IMR-90 (cell line): ENCODE measurements around the gene RBM34. TPM values are rescaled to one million over a fixed set of nuclear protein-coding genes. Genes with fewer than 3 reads are reported as not detected.

ENCODE experiments used
- ATAC-seq: fragments of 200-7000 bp; cut with Tn5 transposase; 2 replicates; pipeline ENCODE4 v1.9.1; 2020; ENCODE audit warnings: low read depth, mild to moderate bottlenecking, moderate library complexity
- BruUV-seq: library from RNA; stranded (reverse); fragments of 400-500 nt; replicated peaks from 2 replicates; lab custom pipeline; 2021; lab: Mats Ljungman, UMichigan
- CTCF ChIA-PET: fragments of 300-600 bp; formaldehyde crosslinking; extraction: SDS; loops from one replicate; lab custom pipeline; 2021; ENCODE audit warnings: antibody characterized with exemption; lab: Yijun Ruan, JAX
- POLR2A ChIA-PET: fragments of 300-600 bp; sonication (Branson Sonifier 250); formaldehyde crosslinking; loops from one replicate; lab custom pipeline; 2022; ENCODE audit warnings: antibody characterized with exemption; ENCODE audit not compliant: unreplicated experiment; lab: Charles Lee
- DNase-seq: peaks from one replicate; pipeline ENCODE4 v3.0.0; 2013
- H2AFZ ChIP-seq: replicated peaks from 2 replicates; pipeline ENCODE3; 2013; ENCODE audit warnings: low read length, mild to moderate bottlenecking; ENCODE audit not compliant: poor library complexity
- H2AK5ac ChIP-seq: 2 replicates; pipeline ENCODE4 v1.6.1; 2013; ENCODE audit warnings: low read depth, low read length, inconsistent platforms
- H2AK9ac ChIP-seq: replicated peaks from 2 replicates; pipeline ENCODE3; 2013; ENCODE audit warnings: mild to moderate bottlenecking, low read depth, low read length, moderate library complexity; ENCODE audit not compliant: poor library complexity
- H2BK120ac ChIP-seq: 2 replicates; pipeline ENCODE4 v1.6.1; 2013; ENCODE audit warnings: low read depth, low read length, inconsistent platforms
- H2BK15ac ChIP-seq: 3 replicates; pipeline ENCODE4 v1.6.1; 2013; ENCODE audit warnings: low read depth, low read length, inconsistent platforms
- H2BK20ac ChIP-seq: 2 replicates; pipeline ENCODE4 v1.6.1; 2013; ENCODE audit warnings: low read depth, mild to moderate bottlenecking, inconsistent platforms, low read length, moderate library complexity
- H2BK5ac ChIP-seq: 2 replicates; pipeline ENCODE4 v1.6.1; 2013; ENCODE audit warnings: mild to moderate bottlenecking, low read depth, low read length, inconsistent platforms; ENCODE audit not compliant: poor library complexity, severe bottlenecking
- H3K14ac ChIP-seq: replicated peaks from 2 replicates; pipeline ENCODE4 v1.6.1; 2013; ENCODE audit warnings: low read depth, low read length, inconsistent platforms
- H3K18ac ChIP-seq: 2 replicates; pipeline ENCODE4 v1.6.1; 2013; ENCODE audit warnings: low read depth, low read length, control low read depth
- H3K23ac ChIP-seq: 2 replicates; pipeline ENCODE4 v1.6.1; 2013; ENCODE audit warnings: low read depth, low read length, inconsistent platforms
- H3K27ac ChIP-seq: 2 replicates; pipeline ENCODE4 v1.5.1; 2013; ENCODE audit warnings: mild to moderate bottlenecking, control low read depth, low read length; ENCODE audit not compliant: insufficient read depth
- H3K27me3 ChIP-seq: 2 replicates; pipeline ENCODE4 v1.6.1; 2013; ENCODE audit warnings: low read length; ENCODE audit not compliant: control insufficient read depth, insufficient read depth
- H3K36me3 ChIP-seq: 2 replicates; pipeline ENCODE4 v1.6.1; 2013; ENCODE audit warnings: low read length, mixed read lengths; ENCODE audit not compliant: control insufficient read depth, insufficient read depth
- H3K4ac ChIP-seq: 2 replicates; pipeline ENCODE4 v1.6.1; 2013; ENCODE audit warnings: low read depth, low read length, inconsistent platforms
- H3K4me1 ChIP-seq: 2 replicates; pipeline ENCODE4 v1.6.1; 2013; ENCODE audit warnings: low read length, mixed read lengths; ENCODE audit not compliant: control insufficient read depth, insufficient read depth
- H3K4me2 ChIP-seq: 2 replicates; pipeline ENCODE4 v1.6.1; 2013; ENCODE audit warnings: low read depth, mild to moderate bottlenecking, control low read depth, low read length, moderate library complexity
- H3K4me3 ChIP-seq: 2 replicates; pipeline ENCODE4 v1.5.1; 2013; ENCODE audit warnings: low read depth, mild to moderate bottlenecking, control low read depth, low read length, moderate library complexity; ENCODE audit not compliant: insufficient read depth
- H3K56ac ChIP-seq: 2 replicates; pipeline ENCODE4 v1.6.1; 2013; ENCODE audit warnings: low read length, inconsistent platforms; ENCODE audit not compliant: insufficient read depth; ENCODE audit errors: extremely low read depth
- H3K79me1 ChIP-seq, 2 experiments: 2 replicates each; pipeline ENCODE4 v1.6.1; 2013; ENCODE audit warnings: low read length in 2 of 2, inconsistent platforms in 1 of 2, low read depth in 1 of 2
- H3K9ac ChIP-seq: 2 replicates; pipeline ENCODE4 v1.6.1; 2013; ENCODE audit warnings: low read depth, low read length, control low read depth
- H3K9me1 ChIP-seq: 2 replicates; pipeline ENCODE4 v1.6.1; 2013; ENCODE audit warnings: low read length, inconsistent platforms; ENCODE audit not compliant: insufficient read depth
- H3K9me3 ChIP-seq: 2 replicates; pipeline ENCODE4 v1.6.1; 2013; ENCODE audit warnings: low read length; ENCODE audit not compliant: control insufficient read depth, insufficient read depth
- H4K20me1 ChIP-seq: 2 replicates; pipeline ENCODE4 v1.6.1; 2013; ENCODE audit warnings: low read length, inconsistent platforms; ENCODE audit not compliant: insufficient read depth
- H4K5ac ChIP-seq: 2 replicates; pipeline ENCODE4 v1.6.1; 2013; ENCODE audit warnings: mild to moderate bottlenecking, low read depth, low read length, control low read depth
- H4K8ac ChIP-seq, 2 experiments: 2 replicates each; pipeline ENCODE4 v1.6.1; 2013; ENCODE audit warnings: low read depth in 2 of 2, low read length in 2 of 2, control low read depth in 1 of 2, inconsistent platforms in 1 of 2
- H4K91ac ChIP-seq: 2 replicates; pipeline ENCODE4 v1.6.1; 2013; ENCODE audit warnings: low read depth, low read length, inconsistent platforms; ENCODE audit not compliant: insufficient read depth
- ELK1 ChIP-seq: fragments of 150-350 bp; IDR thresholded peaks from 2 replicates; pipeline ENCODE4 v1.6.1; 2016; ENCODE audit warnings: low read depth, mild to moderate bottlenecking, low read length, moderate library complexity, borderline replicate concordance
- MAZ ChIP-seq: IDR thresholded peaks from 2 replicates; pipeline ENCODE4 v1.6.1; 2012; ENCODE audit warnings: low read depth, mild to moderate bottlenecking, low read length, improper control_type of control experiment, moderate library complexity, borderline replicate concordance
- RAD21 ChIP-seq: IDR thresholded peaks from 2 replicates; pipeline ENCODE4 v1.6.1; 2012; ENCODE audit warnings: low read length, improper control_type of control experiment
- RFX5 ChIP-seq: IDR thresholded peaks from 2 replicates; pipeline ENCODE4 v1.8.0; 2012; ENCODE audit warnings: low read depth, mild to moderate bottlenecking, low read length, moderate library complexity
- SMC3 ChIP-seq: fragments of 150-350 bp; IDR thresholded peaks from 2 replicates; pipeline ENCODE4 v1.6.1; 2016; ENCODE audit warnings: low read depth, mild to moderate bottlenecking, antibody characterized with exemption, low read length, moderate library complexity
- WGBS, 2 experiments: methylation state at CpG; one replicate each; pipeline versions ENCODE4 v1.1.5 to v1.1.7; 2013; ENCODE audit warnings: missing lambda C conversion rate in 2 of 2; ENCODE audit not compliant: insufficient read length in 1 of 2; ENCODE audit errors: extremely low coverage in 2 of 2; 5-methylcytosine and 5-hydroxymethylcytosine counted together
- dilution Hi-C: fragments of 300-500 bp; cut with HindIII; formaldehyde crosslinking; loops from one replicate; pipeline ENCODE4 v1.14.3; 2018; ENCODE audit warnings: low sequenced_read_pairs; ENCODE audit not compliant: unreplicated experiment
- in situ Hi-C: fragments of 300-500 bp; cut with MboI; formaldehyde crosslinking; loops from 3 replicates; pipeline ENCODE4 v1.14.3; 2019; ENCODE audit warnings: low sequenced_read_pairs, inconsistent platforms, mixed read lengths
- intact Hi-C: fragments of 100-400 bp; cut with micrococcal nuclease; formaldehyde crosslinking; loops from 2 replicates; pipeline ENCODE4 v1.10.0; 2022
- polyA plus RNA-seq, 3 experiments: library from polyadenylated mRNA; depleted of rRNA; stranded (reverse); fragments of >200 nt; gene quantifications; 2 replicates each; pipeline ENCODE4 v1.2.3, GENCODE V29; 2012; ENCODE audit warnings: low replicate concordance in 1 of 3
- total RNA-seq: library from RNA; depleted of rRNA; stranded (reverse); fragments of >200 nt; gene quantifications from 2 replicates; pipeline ENCODE4 v1.2.3, GENCODE V29; 2012

RBM34 gene
- total and polyA plus RNA-seq, 2 of the 4 experiments (the other 2 are of a cell fraction) = 28.7 to 34.0 TPM

GRCh38 chr1:235181561-235182245 lies 20.7 kb upstream of the RBM34 start:
- ATAC-seq = no peak

More at GRCh38 chr1:235181561-235182245, 20.7 kb upstream of the RBM34 start:
- no peak for TF ChIP-seq ELK1
- no peak for TF ChIP-seq RFX5
- no peak for TF ChIP-seq MAZ
- no peak for TF ChIP-seq SMC3
- TF ChIP-seq RAD21 = no peak
- no peaks in the 10 kb centered on the region for H3K9me1 ChIP-seq
- no peak overlapping the region for H3K56ac ChIP-seq
- H3K18ac ChIP-seq = no peak overlapping the region
- ChIA-PET POLR2A (no interaction called here), CTCF (interaction anchor here (1.2 kb wide), 1 partner anchor 11 kb away, joined by 3 read pairs; no protein-coding TSS in a partner anchor)
- H3K4me3 ChIP-seq = no peak overlapping the region
- H3K23ac ChIP-seq = no peak overlapping the region
- no peak overlapping the region for H2BK20ac ChIP-seq
- no peak overlapping the region for H2AK9ac ChIP-seq
- H4K20me1 ChIP-seq = no peaks in the 10 kb centered on the region
- dilution Hi-C loops (no loop called here), intact Hi-C loops (no loop called here), in situ Hi-C loops (no loop called here)
- no peak overlapping the region for H3K9ac ChIP-seq
- no peak overlapping the region for H2AK5ac ChIP-seq
- no peak overlapping the region for H3K27ac ChIP-seq
- H3K4ac ChIP-seq = no peak overlapping the region
- no peak overlapping the region for H3K4me2 ChIP-seq
- no peak for DNase-seq
- 90% methylated on average over 2 of the region's 8 CpGs; no CpG with 5 or more reads in 1 of the 2 experiments for WGBS, 2 experiments
- BruUV-seq = no TSS peak
- no peak overlapping the region for H4K8ac ChIP-seq
- no peaks in the 10 kb centered on the region for H3K9me3 ChIP-seq
- H4K91ac ChIP-seq = no peak overlapping the region
- H3K14ac ChIP-seq = no peak overlapping the region
- H4K5ac ChIP-seq = no peak overlapping the region
- H2BK120ac ChIP-seq = no peak overlapping the region
- no peak overlapping the region for H2BK5ac ChIP-seq
- H3K36me3 ChIP-seq = peaks cover 15% of the 10 kb centered on the region
- no peaks in the 10 kb centered on the region for H3K4me1 ChIP-seq
- H3K79me1 ChIP-seq = peaks cover 11 to 13% of the 10 kb centered on the region in 2 experiments; a peak in 2 of 4 replicates
- no peak overlapping the region for H2BK15ac ChIP-seq
- H3K27me3 ChIP-seq = no peaks in the 10 kb centered on the region
- H2AFZ ChIP-seq = no peak overlapping the region
